ENCODE results near the gene ZNF496. TPM values are rescaled to one million over a fixed set of nuclear protein-coding genes. Genes with fewer than 3 reads are reported as not detected.

The ZNF496 gene
- total and polyA plus RNA-seq, 12 donors, result 4.3 to 34.9 (median 16.4) TPM

DNA sequence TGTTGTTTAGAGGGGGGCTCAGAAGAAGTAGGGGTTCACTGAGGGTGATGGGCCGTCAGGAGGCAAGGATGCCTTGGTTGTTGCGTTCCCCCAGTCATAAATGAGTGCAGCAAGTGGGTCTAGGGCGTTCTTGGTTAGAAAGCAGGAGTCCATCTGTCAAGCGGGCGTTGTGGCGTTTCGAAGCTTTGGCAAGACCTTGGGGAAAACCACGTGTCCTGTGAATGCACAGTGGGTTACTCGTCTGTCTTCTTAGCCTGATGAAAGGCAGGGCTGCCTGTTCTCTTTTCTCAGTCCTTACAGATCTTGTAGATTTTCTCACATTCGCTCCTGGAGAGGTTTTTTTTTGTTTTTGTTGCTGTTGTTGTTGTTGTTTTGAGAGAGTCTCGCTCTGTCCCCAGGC, 6.3 kb upstream of the ZNF496 start:
- no peaks in the 10 kb centered on the region for H3K9me3 ChIP-seq (replicated peaks in 1 of 3)
- intact Hi-C loops (cut with DNase I), result no loop called here
- no peaks in the 10 kb centered on the region for H3K27me3 ChIP-seq
- no peak overlapping the region for H3K4me3 ChIP-seq
- no peak for TF ChIP-seq CTCF (IDR thresholded peaks at IDR 0.05)
- TF ChIP-seq POLR2A (IDR thresholded peaks at IDR 0.05), result no peak
- no peaks in the 10 kb centered on the region for H3K36me3 ChIP-seq (replicated peaks in 1 of 2)
- H3K27ac ChIP-seq, result no peak overlapping the region
- DNase-seq, result peak in 4 of 7 donors; percentile 30 to 65 (median 38)
- WGBS, 4 donors, result 39 to 62% (median 53%) methylated on average over 11 of the region's 11 CpGs
- peaks cover 2 to 8% of the 10 kb centered on the region in 2 donors for H3K4me1 ChIP-seq (replicated peaks in 1 of 2)

GRCh38 chr1:247337250-247337746, 5.6 kb upstream of the ZNF496 start:
- 31 to 46% (median 37%) methylated on average over 10 of the region's 10 CpGs for WGBS, 4 donors
- H3K27ac ChIP-seq, result no peak overlapping the region

DNA sequence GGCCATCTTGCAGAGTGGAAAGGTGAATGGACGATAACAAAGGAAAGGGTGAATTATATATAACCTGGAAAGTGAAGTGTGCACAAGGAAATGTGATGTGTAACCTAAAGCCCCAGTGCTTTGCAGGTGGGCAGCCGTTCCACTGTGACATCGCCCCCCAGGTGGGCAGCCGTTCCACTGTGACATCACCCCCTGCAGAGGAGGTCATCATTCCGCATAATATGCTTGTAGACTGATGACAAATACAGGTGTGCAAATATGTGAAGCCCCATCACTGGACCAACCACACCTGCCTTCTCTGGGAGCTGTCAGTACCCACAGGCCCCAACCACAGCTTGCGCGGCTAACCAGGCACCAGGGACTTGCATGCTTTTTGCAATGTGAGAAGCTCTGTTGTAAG, 4.7 kb upstream of the ZNF496 start:
- 89 to 96% (median 94%) methylated on average over 6 to 7 of the region's 7 CpGs for WGBS, 4 donors

More at GRCh38 chr1:247337250-247337746, 5.6 kb upstream of the ZNF496 start:
- no peaks in the 10 kb centered on the region for H3K27me3 ChIP-seq
- no peaks in the 10 kb centered on the region for H3K9me3 ChIP-seq (replicated peaks in 1 of 3)
- no peaks in the 10 kb centered on the region for H3K36me3 ChIP-seq (replicated peaks in 1 of 2)
- no peak for TF ChIP-seq CTCF (IDR thresholded peaks at IDR 0.05)
- intact Hi-C loops (cut with DNase I), result no loop called here
- peak in 1 of 7 donors; percentile 19 for DNase-seq
- H3K4me3 ChIP-seq, result no peak overlapping the region
- H3K4me1 ChIP-seq (replicated peaks in 1 of 2), result peaks cover 8 to 11% of the 10 kb centered on the region in 2 donors

DNA sequence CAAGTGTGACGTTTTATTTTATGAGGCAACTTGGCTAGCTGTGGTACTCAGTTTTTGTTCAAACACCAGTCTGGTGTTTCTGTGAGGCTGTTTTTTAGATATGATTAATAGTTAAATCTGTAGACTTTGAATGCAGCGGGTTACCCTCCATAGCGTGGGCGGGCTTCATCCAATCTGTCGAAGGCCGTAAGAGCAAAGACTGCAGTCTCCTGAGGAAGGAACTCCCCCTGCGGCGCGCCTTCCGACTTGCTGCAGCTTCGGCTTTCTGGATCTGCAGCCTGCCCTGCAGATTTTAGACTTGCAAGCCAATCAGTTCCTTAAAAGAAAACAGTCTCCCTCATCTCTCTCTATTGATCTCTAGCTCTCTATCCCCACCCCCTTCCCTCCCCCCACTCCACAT, 4.2 kb upstream of the ZNF496 start:
- intact Hi-C loops (cut with DNase I), result no loop called here
- H3K27ac ChIP-seq, result no peak overlapping the region
- H3K4me1 ChIP-seq (replicated peaks in 1 of 2), result peaks cover 11 to 14% of the 10 kb centered on the region in 2 donors
- H3K36me3 ChIP-seq (replicated peaks in 1 of 2), result no peaks in the 10 kb centered on the region
- DNase-seq, result peak in 1 of 7 donors; percentile 18
- no peaks in the 10 kb centered on the region for H3K9me3 ChIP-seq (replicated peaks in 1 of 3)
- WGBS, 4 donors, result 42 to 80% (median 67%) methylated on average over 10 to 11 of the region's 11 CpGs
- no peaks in the 10 kb centered on the region for H3K27me3 ChIP-seq
- no peak for TF ChIP-seq POLR2A (IDR thresholded peaks at IDR 0.05)
- TF ChIP-seq CTCF (IDR thresholded peaks at IDR 0.05), result no peak
- H3K4me3 ChIP-seq, result no peak overlapping the region

More for the DNA sequence above, 4.7 kb upstream of the ZNF496 start:
- H3K4me3 ChIP-seq, result no peak overlapping the region
- no peaks in the 10 kb centered on the region for H3K9me3 ChIP-seq (replicated peaks in 1 of 3)
- no peaks in the 10 kb centered on the region for H3K27me3 ChIP-seq
- H3K27ac ChIP-seq, result no peak overlapping the region
- no peaks in the 10 kb centered on the region for H3K36me3 ChIP-seq (replicated peaks in 1 of 2)
- TF ChIP-seq CTCF (IDR thresholded peaks at IDR 0.05), result no peak
- TF ChIP-seq POLR2A (IDR thresholded peaks at IDR 0.05), result no peak
- intact Hi-C loops (cut with DNase I), result no loop called here
- H3K4me1 ChIP-seq (replicated peaks in 1 of 2), result peaks cover 10 to 14% of the 10 kb centered on the region in 2 donors
- DNase-seq, result no peak

All from adrenal gland (tissue), 12 donors.